ENCODE measurements around the gene IL1RAPL1. TPM values are rescaled to one million over a fixed set of nuclear protein-coding genes. Genes with fewer than 3 reads are reported as not detected.

IL1RAPL1 gene
- total and polyA plus RNA-seq, 9 of the 15 experiments (the other 6 are each of a cell fraction or from before 2014, with no cell fraction given), result 0.04 to 0.07 (median 0.04) TPM; not detected in 6

GRCh38 chrX:29231800-29232199 is 644.6 kb downstream of the IL1RAPL1 start (continued):
- TF ChIP-seq SFPQ (IDR thresholded peaks at IDR 0.05; ENCODE audit: low read depth, low read length), result no peak

- H2AFZ ChIP-seq (ENCODE audit: low read depth, low read length), result no peak overlapping the region
Observed at GRCh38 chrX:29233592-29234183, 646.4 kb downstream of the IL1RAPL1 start.

More at GRCh38 chrX:29233592-29234183, 646.4 kb downstream of the IL1RAPL1 start:
- Histone ChIP-seq H3K4me2 (ENCODE audit: insufficient read depth, low read length) (no peak overlapping the region), H3K36me3 (ENCODE audit: control insufficient read depth, insufficient read depth, low read length) (no peaks in the 10 kb centered on the region), H3K9me3 (replicated peaks; ENCODE audit: control insufficient read depth, insufficient read depth, low read depth, low read length) (no peaks in the 10 kb centered on the region), H3K9me1 (ENCODE audit: control insufficient read depth, insufficient read depth, low read length) (no peaks in the 10 kb centered on the region), H4K20me1 (replicated peaks; ENCODE audit: control insufficient read depth, insufficient read depth, low read length) (no peaks in the 10 kb centered on the region), H3K27me3 (ENCODE audit: control insufficient read depth in 2 of 2, insufficient read depth in 2 of 2, low read length in 2 of 2) (no peaks in the 10 kb centered on the region), H3K27ac (ENCODE audit: extremely low read depth, low read depth, low read length) (no peak overlapping the region), H3K9ac (ENCODE audit: insufficient read depth in 1 of 2, low read depth in 2 of 2, low read length in 2 of 2) (no peak overlapping the region), H3K4me1 (replicated peaks in 1 of 2; ENCODE audit: control insufficient read depth in 2 of 2, insufficient read depth in 2 of 2, low read length in 2 of 2) (no peaks in the 10 kb centered on the region), H3K79me2 (ENCODE audit: control insufficient read depth, insufficient read depth, low read length) (no peaks in the 10 kb centered on the region), H3K4me3 (no peak overlapping the region)
- DNase-seq (ENCODE audit: extremely low read depth in 1 of 4, low spot score in 3 of 4) (no peak), ATAC-seq (no peak), FAIRE-seq (no peak)
- no TSS peak for BruUV-seq (replicated peaks)
- in situ Hi-C loops (cut with MboI), result no loop called here
- 0% methylated on average over 7 of the region's 7 CpGs for WGBS (ENCODE audit: insufficient coverage, low coverage, missing lambda C conversion rate)
- TF ChIP-seq ZNF436 (CRISPR knock-in tag; IDR thresholded peaks at IDR 0.05), result no peak
- TF ChIP-seq DDX20 (tag; IDR thresholded peaks at IDR 0.05; ENCODE audit: low read depth), result no peak
- TF ChIP-seq ZNF134 (CRISPR knock-in tag; conservative IDR thresholded peaks at IDR 0.05), result peak; percentile 54; the same call in 1 of the 2 replicates
- no peak for TF ChIP-seq KDM5B (IDR thresholded peaks at IDR 0.05; ENCODE audit: insufficient replicate concordance, low read depth, low read length)
- intact Hi-C loops (cut with micrococcal nuclease), result no loop called here
- ChIA-PET CTCF (ENCODE audit: low intra/inter-chr PET ratio) (no interaction called here), POLR2A (no interaction called here)

Data from K562 (cell line).